Measurements from ENCODE around the gene C1orf94.
"Not testable (repeated sequence)": the region's sequence is repeated elsewhere in the genome, so short reads cannot be mapped to it uniquely, and the experiment has no call there.

C1orf94 gene

GRCh38 chr1:34164771-34165391 is 11.8 kb upstream of the C1orf94 start, which contains the start of gene CSMD2:
Gene CSMD2 (minus strand): TSS chr1:34165230. CDS start chr1:34165097, 133 bp downstream.
- DNase-seq (ENCODE audit: low read depth): no peak

DNA sequence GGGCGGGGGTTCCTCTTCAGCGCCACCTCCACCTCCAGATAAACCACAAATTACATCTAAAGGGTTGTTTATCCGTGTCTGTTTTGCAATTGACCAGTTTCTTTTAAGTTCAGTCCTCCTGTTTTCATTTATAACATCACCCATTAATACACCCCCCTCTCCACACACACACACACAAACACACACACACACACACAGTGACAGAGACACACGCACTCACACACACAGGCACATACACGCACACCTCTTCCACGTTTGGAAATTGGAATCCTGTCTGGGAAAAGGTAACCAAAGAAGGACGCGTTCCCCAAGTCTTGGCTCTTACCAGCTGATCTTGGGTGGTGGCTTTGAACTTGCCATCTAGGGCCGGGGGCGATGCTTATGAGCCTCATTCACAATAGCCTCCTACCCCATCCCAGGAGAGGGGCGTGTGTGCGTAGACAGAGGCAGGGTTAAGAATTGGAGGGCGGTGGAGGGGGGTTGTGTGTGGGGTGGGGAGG is 11.2 kb upstream of the C1orf94 start:
- DNase-seq (ENCODE audit: low read depth): no peak

DNA sequence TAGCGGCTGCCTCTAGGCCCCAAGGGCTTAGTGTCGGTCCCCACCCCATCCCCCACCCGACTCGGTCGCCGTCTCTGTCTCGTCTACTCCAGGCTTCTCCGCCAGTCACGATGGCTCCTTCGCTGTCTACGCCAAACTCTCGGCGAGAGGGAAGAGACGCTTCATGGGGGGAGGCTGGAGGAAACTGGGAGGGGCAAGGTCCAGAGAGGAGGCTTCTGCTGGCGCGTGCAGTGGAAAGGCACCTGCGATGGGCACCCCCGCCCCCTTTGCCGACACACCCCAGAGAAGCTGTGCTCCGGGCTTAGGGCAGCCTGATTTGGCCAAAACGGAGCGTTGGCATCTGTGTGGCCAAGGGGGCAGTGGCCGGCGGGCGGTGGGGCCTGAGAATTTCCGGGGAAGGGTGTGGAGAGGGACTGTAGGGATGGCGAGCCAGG is 10.5 kb upstream of the C1orf94 start:
- no peak for DNase-seq (ENCODE audit: low read depth)

DNA sequence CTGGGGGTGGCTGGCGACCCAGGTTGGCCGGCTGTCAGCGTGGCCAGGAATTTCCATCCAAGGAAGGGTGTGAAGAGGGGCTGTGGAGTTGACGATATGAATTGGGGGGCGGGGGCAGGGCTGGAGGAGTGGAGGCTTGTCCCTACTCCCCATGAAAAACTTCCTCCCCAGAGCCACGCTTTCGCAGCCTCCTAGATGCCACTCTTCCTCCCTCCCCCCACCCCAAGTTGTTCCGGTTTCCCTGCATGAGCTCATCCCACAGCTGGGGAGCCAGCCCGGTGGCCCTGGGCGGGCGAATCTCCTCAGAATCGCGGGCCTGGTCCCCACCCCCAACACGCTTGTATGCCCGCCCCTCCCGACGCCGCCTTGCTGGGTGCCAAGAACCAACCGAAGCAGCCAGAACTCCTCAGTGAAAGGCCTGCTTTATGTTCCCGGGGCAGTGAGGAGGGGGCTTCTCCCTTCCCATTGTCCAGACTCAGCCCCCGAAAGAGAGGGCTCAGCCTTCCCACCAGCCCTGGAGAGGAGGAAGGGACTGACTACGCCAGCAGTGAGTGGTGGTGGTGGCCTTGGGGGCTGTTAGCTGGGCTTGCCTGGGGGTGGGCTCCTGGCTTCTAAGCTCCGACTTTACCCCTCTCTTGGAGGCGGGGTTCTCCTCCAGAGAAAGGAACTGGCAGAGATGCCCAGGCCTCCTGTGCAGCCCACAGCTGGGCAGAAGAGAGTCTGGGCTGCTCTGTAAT is 9.9 kb upstream of the C1orf94 start:
- DNase-seq (ENCODE audit: low read depth): no peak

DNA sequence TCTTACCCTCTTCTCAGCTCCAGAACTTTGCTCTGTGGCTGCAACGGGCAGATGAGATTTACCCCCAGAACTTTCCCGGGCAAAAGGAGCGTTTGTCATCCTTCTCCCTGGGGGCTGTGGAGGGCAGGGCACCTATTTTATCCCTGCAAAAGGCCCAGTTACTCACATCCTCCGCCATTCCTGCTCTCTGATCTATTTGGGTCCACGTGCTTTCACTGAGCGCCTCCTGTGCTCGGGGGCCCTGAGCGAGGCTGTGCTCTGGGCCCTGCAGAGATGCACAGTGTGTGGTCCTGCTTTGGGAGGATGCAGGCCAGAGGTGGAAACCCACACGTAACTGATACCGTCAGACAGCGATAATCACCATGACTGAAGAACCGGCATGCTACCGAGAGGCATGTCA is 9.3 kb upstream of the C1orf94 start:
- DNase-seq (ENCODE audit: low read depth): no peak

- DNase-seq (ENCODE audit: low read depth): no peak
Observed at GRCh38 chr1:34175744-34176143, 963 bp upstream of the C1orf94 start.

DNA sequence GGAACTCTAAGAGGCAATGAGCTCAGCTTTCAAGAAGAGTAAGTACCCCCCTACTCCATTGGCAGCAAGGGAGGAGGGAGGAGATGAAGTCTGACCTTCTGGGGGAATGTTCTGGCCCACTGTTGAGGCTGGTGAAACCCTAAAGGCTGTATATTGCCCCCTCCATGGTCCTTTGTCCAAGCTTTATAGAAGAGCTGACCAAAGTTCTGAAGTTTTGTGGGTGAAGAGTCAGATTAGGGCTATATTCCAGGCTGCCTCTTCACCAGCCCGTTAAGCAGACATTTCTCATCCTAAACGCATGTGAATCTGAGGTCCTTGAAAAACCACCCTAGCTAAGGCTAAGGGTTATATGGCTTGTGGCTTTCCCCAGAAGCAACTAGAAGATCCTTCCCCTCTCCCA is 1.4 kb downstream of the C1orf94 start:
- DNase-seq (ENCODE audit: low read depth): no peak

DNA sequence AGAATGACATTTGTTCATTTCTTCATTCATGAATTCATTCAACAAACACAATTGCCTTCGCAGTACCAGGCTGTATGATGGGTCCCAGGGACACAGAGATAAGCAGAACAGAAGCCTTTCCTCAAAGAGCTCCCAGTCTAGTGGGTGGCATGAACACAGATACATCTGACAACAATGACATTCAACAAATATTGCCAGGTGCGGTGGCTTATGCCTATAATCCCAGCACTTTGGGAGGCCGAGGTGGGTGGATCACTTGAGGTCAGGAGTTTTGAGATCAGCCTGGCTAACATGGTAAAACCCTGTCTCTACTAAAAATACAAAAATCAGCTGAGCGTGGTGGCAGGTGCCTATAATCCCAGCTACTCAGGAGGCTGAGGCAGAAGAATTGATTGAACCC is 6.7 kb downstream of the C1orf94 start:
- not testable (repeated sequence) for DNase-seq (ENCODE audit: low read depth)

DNA sequence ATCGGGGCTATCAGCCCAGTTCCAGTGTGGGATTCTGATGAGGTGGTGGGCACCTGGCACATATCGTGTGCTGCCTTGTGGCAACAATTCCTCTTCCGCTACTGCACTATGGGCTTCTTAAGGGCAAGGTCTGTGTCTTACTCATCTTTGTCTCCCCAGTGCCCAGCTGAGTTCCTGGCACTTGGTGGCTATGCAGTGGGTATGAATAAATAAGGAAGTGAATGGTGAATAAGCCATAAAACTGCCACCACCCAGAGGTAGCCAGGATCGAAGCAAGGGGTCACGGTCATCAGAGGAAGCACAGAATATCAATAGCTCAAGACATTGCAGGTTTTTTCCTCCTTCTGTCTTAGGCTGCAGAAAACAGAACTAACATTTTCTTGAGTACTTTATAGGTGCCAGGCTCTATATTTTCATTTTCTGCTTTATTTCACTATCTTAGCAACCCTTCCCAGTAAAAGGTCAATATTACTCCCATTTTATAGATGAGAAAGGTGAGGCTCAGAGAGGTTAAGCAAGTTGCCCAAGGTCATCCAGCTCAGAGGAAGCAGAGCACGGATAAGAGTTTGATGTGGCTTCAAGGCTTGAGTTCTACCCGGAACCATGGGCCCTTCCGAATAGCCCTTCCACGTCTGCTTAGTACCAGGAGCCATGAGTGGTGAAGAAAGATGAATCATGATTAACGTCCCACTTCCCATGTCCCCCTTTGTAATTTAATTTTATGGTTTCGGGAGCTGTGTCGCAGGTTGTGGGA is 10.2 kb downstream of the C1orf94 start:
- DNase-seq (ENCODE audit: low read depth): no peak

DNA sequence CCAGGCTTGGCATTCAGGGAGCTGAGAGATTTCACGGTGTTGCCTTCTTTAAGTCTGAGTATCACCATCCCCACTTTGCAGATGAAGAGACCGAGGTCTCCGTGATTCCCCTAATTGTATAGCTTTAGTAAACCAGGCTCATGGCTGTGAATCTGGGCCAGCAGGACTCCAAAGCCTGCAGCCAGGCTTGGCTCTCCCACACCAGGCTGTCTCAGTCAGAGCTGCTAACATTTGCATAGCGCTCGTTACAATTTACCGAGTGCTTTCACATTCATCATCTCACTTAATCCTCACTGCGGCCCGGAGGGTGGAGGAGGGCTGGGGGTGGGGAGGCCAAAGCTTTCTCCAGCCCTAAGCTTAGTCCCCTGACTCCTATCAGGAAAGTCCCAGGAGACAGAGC is 11.7 kb downstream of the C1orf94 start:
- DNase-seq (ENCODE audit: low read depth): no peak

- DNase-seq (ENCODE audit: low read depth): no peak
Observed at GRCh38 chr1:34188985-34189384, 12.3 kb downstream of the C1orf94 start.

DNA sequence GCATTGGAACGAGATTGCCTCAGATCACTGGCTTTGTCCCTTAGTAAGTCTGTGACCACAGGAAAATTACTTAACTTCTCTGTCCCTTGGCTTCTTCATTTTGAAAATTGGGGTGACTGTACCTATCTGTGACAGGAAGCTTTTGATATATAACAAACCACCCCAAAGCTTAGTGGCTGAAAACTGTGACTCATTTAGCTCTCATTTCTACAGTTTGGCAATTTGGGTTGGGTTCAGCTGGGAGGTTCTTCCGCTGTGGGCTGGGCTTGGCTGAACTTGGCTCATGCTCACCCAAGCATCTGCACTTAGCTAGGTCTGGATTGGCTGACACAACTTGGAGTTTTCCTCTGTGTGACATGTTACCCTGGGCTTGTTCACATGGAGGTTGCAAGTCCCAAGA is 14.0 kb downstream of the C1orf94 start:
- DNase-seq (ENCODE audit: low read depth): no peak

GRCh38 chr1:34192621-34193020 is 15.9 kb downstream of the C1orf94 start:
- no peak for DNase-seq (ENCODE audit: low read depth)

DNA sequence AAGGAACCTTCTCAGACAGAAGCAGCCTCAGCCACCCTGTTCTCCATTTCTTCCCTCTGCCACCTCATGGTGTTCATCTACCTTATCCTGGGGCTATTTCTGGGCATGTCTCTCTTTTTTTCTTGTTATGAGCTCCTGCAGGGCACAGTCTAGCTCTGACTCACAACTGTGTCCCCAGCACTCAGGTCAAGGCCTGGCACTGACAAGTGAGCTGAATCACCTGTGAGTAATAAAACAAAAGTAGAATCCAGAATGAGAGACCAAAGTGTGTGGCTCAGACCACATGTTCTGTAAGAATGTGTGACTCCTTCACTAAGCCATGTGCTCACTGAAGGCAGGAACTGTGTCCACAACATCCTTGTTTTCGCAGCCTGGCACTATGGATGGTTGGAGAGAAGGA is 23.2 kb downstream of the C1orf94 start:
- no peak for DNase-seq (ENCODE audit: low read depth)

GRCh38 chr1:34212673-34213072 is 36.0 kb downstream of the C1orf94 start:
- no peak for DNase-seq (ENCODE audit: low read depth)

GRCh38 chr1:34213956-34214355 is 37.2 kb downstream of the C1orf94 start:
- no peak for DNase-seq (ENCODE audit: low read depth)

DNA sequence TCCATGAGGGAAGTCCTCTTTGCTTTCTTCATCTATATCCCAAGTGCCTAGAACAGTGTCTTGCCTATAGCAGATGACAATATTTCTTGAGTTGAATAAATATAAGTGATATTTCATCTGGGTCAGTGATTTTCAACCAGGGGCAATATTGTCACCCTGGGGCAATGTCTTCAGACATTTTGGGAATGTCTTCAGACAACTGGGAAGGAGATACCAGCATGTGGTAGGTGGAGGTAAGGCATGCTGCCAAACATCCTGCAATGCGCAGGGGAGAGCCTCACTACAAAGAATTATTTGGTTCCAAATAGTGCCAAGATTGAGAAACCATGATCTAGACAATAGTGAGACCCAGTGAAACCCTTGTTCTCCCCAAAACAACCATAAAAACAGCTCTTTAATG is 54.7 kb downstream of the C1orf94 start:
- DNase-seq (ENCODE audit: low read depth): no peak

DNA sequence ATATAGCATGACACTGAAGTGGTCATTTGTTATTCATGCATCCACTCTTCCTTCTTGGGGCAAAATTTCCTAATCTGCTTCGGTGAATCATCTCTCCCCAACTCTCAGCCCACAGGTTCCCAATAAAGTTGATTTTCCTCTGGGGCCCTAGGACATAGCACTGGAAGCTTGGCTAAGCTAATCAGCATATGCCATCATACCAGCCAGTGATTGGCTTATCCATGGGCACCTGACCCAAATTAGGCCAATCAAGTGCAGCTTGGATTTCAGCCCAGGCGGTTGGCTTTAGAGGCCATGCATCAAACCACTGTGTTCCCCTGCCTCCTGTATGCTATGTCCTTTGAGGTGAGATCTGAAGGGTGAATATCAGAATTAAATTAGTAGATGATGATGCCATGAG is 58.9 kb downstream of the C1orf94 start:
- DNase-seq (ENCODE audit: low read depth): no peak

DNA sequence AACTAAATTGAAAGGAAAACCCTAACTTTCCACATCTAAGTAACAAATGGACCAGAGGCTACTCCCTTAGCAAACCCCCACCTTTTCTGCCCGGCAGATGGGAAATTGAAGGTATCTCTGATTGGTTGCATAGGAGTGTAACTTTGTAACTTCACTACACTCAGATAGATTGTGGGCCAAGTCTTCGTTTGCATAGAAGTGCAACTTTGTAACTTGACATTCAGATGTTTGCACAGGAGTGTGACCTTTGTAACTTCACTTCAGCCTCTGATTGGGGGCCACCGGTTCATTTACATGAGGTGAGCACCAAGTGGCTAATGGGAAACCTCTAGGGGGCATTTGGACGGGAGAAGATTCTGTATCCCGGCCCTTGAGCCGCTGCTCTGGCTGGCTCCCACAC is 59.4 kb downstream of the C1orf94 start:
- DNase-seq (ENCODE audit: low read depth): no peak

DNA sequence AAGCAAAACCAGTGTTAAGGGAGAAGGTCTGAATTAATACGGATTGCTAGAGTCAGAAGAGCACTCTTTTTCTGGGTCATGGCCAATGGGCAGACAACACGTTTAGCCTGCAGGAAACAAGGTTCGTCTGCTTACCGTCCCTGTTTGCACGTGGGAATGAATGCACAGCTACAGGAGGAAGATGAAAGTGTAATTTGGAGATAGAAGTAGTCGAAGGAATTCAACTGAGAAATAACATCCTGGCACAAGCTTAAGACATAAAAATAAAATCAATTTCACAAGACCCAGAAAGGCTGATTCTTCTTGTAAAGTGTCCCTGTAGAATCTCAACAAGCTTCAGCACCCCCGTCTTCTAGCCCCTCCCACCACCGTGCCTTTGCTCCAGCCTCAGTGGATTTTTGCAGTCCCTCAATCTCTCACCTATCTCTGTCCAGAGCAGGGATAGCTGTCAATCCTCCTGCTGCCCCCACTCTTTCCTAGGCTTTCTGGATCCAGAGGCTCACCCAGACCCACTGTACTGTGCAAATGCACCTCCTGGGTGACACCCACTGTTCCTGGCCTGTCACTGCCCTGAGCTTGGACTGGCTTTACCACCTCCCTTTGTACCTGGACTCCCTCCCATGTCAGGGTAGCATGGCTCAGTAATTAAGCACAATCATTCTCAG is 60.6 kb downstream of the C1orf94 start:
- no peak for DNase-seq (ENCODE audit: low read depth)

GRCh38 chr1:34245967-34246366 is 69.3 kb downstream of the C1orf94 start:
- no peak for DNase-seq (ENCODE audit: low read depth)

DNA sequence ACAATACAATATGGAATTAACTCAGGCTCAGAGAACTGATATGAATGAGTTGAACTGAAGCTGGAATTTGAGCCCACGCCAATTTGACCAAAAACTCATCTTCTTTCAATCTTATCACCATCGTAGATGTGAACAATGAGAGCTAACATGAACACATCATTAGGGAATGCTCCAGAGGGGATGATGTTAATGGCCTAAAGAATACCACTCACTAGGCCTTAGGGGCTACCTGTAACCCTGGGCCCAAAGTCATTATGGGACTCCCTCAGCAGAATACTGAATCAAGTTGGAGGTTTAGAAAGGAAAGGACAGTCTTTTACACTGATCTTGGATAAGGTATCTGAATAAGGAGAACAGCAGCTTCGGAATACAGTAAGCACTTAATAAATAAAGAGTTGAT is 73.6 kb downstream of the C1orf94 start:
- DNase-seq (ENCODE audit: low read depth): no peak

Measured in stimulated activated CD8-positive, alpha-beta memory T cell treated with anti-CD3 and anti-CD28 coated beads, Interleukin-12 subunit alpha, Interleukin-12 subunit beta, amount 100 ng/mL, for 1 hour (primary cell).